HG02610 (cell line): ENCODE measurements around the gene PLPPR3.

Experiments
- ATAC-seq: cut with Tn5 transposase; IDR thresholded peaks from one replicate; pipeline ENCODE4 v1.9.1; 2021; ENCODE audit warnings: mild to moderate bottlenecking, moderate library complexity; ENCODE audit not compliant: unreplicated experiment

The PLPPR3 gene

GRCh38 chr19:778910-779653 is 42.7 kb downstream of the PLPPR3 start:
- no peak for ATAC-seq

- ATAC-seq, result no peak
Measured at GRCh38 chr19:776549-776948, 45.2 kb downstream of the PLPPR3 start.

GRCh38 chr19:772730-773436 is 48.9 kb downstream of the PLPPR3 start:
- no peak for ATAC-seq

GRCh38 chr19:772063-772462 is 49.7 kb downstream of the PLPPR3 start:
- ATAC-seq, result no peak

- ATAC-seq, result no peak
Measured at GRCh38 chr19:771332-771785, 50.4 kb downstream of the PLPPR3 start.

GRCh38 chr19:769616-770015 is 52.1 kb downstream of the PLPPR3 start:
- ATAC-seq, result no peak

GRCh38 chr19:768424-768823 is 53.3 kb downstream of the PLPPR3 start:
- no peak for ATAC-seq

- ATAC-seq, result no peak
Measured at GRCh38 chr19:765179-765738, 56.5 kb downstream of the PLPPR3 start.

- no peak for ATAC-seq
Measured at GRCh38 chr19:764301-764700, 57.5 kb downstream of the PLPPR3 start.

DNA sequence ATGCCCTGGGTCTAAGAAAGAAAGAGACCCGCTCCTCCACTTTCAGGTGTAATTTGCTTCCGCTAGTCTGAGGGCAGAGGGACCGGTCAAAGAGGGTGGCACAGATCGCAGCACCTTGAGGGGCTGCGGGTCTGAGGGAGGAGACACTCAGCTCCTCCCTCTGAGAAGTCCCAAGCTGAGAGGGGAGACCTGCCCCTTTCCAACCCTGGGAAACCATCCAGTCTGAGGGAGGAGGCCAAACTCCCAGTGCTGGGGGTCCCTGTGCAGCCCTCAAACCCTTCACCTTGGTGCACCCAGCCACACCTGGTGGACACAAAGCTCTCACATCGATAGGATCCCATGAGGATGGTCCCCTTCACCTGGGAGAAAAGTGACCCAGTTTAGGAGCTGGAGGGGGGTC is 57.9 kb downstream of the PLPPR3 start:
- ATAC-seq, result no peak

GRCh38 chr19:763181-763580 is 58.6 kb downstream of the PLPPR3 start:
- no peak for ATAC-seq
